IMR-90 (cell line): ENCODE data around the gene BMP7.

ENCODE experiments used
- CEBPB ChIP-seq: IDR thresholded peaks from 2 replicates; pipeline ENCODE4 v1.6.1; 2012; ENCODE audit warnings: low read depth, low read length, improper control_type of control experiment
- MAFK ChIP-seq: IDR thresholded peaks from 2 replicates; pipeline ENCODE4 v1.6.1; 2012; ENCODE audit warnings: low read depth, low read length, improper control_type of control experiment
- MXI1 ChIP-seq: IDR thresholded peaks from 2 replicates; pipeline ENCODE4 v1.6.1; 2012; ENCODE audit warnings: low read depth, mild to moderate bottlenecking, low read length, moderate library complexity, borderline replicate concordance
- POLR2A ChIP-seq: IDR thresholded peaks from 2 replicates; pipeline ENCODE4 v1.6.1; 2012; ENCODE audit warnings: mild to moderate bottlenecking, low read depth, low read length
- RCOR1 ChIP-seq: IDR thresholded peaks from 2 replicates; pipeline ENCODE4 v1.6.1; 2012; ENCODE audit warnings: mild to moderate bottlenecking, low read length, improper control_type of control experiment; ENCODE audit not compliant: insufficient replicate concordance
- TF ChIP-seq, protein P1 (sequence below): conservative IDR thresholded peaks from 2 replicates; pipeline ENCODE4 v1.5.1; 2012; ENCODE audit warnings: mild to moderate bottlenecking, low read depth, low read length, improper control_type of control experiment
- TF ChIP-seq, protein P2 (sequence below): fragments of 150-350 bp; IDR thresholded peaks from 2 replicates; pipeline ENCODE4 v1.6.1; 2017; ENCODE audit warnings: mild to moderate bottlenecking, antibody characterized with exemption, low read length, low read depth

- TF ChIP-seq, protein P1, sequence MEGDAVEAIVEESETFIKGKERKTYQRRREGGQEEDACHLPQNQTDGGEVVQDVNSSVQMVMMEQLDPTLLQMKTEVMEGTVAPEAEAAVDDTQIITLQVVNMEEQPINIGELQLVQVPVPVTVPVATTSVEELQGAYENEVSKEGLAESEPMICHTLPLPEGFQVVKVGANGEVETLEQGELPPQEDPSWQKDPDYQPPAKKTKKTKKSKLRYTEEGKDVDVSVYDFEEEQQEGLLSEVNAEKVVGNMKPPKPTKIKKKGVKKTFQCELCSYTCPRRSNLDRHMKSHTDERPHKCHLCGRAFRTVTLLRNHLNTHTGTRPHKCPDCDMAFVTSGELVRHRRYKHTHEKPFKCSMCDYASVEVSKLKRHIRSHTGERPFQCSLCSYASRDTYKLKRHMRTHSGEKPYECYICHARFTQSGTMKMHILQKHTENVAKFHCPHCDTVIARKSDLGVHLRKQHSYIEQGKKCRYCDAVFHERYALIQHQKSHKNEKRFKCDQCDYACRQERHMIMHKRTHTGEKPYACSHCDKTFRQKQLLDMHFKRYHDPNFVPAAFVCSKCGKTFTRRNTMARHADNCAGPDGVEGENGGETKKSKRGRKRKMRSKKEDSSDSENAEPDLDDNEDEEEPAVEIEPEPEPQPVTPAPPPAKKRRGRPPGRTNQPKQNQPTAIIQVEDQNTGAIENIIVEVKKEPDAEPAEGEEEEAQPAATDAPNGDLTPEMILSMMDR, result no peak
- no peak for TF ChIP-seq POLR2A
- TF ChIP-seq, protein P2, sequence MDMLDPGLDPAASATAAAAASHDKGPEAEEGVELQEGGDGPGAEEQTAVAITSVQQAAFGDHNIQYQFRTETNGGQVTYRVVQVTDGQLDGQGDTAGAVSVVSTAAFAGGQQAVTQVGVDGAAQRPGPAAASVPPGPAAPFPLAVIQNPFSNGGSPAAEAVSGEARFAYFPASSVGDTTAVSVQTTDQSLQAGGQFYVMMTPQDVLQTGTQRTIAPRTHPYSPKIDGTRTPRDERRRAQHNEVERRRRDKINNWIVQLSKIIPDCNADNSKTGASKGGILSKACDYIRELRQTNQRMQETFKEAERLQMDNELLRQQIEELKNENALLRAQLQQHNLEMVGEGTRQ, result no peak
- TF ChIP-seq MXI1, result no peak
- TF ChIP-seq MAFK, result no peak
- TF ChIP-seq CEBPB, result no peak
- no peak for TF ChIP-seq RCOR1
These were observed 71.4 kb downstream of the BMP7 start for GRCh38 chr20:57195023-57195422.
